ENCODE measurements around the gene GMDS.

The GMDS gene

DNA sequence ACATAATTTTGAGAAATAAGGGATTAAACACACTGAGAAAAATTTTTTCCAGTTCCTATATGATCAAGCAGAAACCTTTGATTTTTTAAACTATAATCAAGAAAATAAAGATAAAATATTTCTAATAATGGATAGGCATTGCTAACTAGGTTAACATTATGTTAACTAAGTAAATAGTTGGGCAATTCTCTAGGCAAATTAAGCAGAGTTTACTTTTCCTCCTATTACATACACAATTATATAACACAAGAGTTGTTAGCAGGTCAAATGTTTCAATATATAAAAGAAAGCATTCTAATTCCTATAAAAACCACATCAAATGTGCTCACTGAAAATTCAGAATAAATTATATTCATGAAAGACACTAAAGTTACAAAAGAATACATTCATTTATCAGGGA lies 191.7 kb downstream of the GMDS start:
- H3K4me1 ChIP-seq (ENCODE audit: insufficient read depth, low read length, poor library complexity, severe bottlenecking): peaks cover 9% of the 10 kb centered on the region
- no peaks in the 10 kb centered on the region for H3K36me3 ChIP-seq (ENCODE audit: insufficient read depth, low read length)
- H3K27me3 ChIP-seq (ENCODE audit: insufficient read depth, low read length, poor library complexity, severe bottlenecking): no peaks in the 10 kb centered on the region
- no peaks in the 10 kb centered on the region for H3F3A ChIP-seq (ENCODE audit: low read depth)
- no peak overlapping the region for H3K9ac ChIP-seq (ENCODE audit: low read depth, low read length, poor library complexity, severe bottlenecking)
- H3K79me2 ChIP-seq (ENCODE audit: insufficient read depth, low read length): no peaks in the 10 kb centered on the region
- no peaks in the 10 kb centered on the region for H3K9me3 ChIP-seq (ENCODE audit: insufficient read depth, low read depth, low read length)
- H4K20me1 ChIP-seq (ENCODE audit: insufficient read depth, low read length, poor library complexity, severe bottlenecking): no peaks in the 10 kb centered on the region
- no peak overlapping the region for H3K4me2 ChIP-seq (ENCODE audit: low read depth, low read length, poor library complexity, severe bottlenecking)
- H2AFZ ChIP-seq (ENCODE audit: low read length): no peak overlapping the region
- no peak overlapping the region for H3K4me3 ChIP-seq (ENCODE audit: low read length, poor library complexity, severe bottlenecking)
- no peaks in the 10 kb centered on the region for H3K9me2 ChIP-seq (replicated peaks; ENCODE audit: low read depth, low read length)
- no peak for TF ChIP-seq EZH2phosphoT487 (IDR thresholded peaks at IDR 0.05; ENCODE audit: borderline replicate concordance)
- TF ChIP-seq, protein P1, sequence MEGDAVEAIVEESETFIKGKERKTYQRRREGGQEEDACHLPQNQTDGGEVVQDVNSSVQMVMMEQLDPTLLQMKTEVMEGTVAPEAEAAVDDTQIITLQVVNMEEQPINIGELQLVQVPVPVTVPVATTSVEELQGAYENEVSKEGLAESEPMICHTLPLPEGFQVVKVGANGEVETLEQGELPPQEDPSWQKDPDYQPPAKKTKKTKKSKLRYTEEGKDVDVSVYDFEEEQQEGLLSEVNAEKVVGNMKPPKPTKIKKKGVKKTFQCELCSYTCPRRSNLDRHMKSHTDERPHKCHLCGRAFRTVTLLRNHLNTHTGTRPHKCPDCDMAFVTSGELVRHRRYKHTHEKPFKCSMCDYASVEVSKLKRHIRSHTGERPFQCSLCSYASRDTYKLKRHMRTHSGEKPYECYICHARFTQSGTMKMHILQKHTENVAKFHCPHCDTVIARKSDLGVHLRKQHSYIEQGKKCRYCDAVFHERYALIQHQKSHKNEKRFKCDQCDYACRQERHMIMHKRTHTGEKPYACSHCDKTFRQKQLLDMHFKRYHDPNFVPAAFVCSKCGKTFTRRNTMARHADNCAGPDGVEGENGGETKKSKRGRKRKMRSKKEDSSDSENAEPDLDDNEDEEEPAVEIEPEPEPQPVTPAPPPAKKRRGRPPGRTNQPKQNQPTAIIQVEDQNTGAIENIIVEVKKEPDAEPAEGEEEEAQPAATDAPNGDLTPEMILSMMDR (conservative IDR thresholded peaks at IDR 0.05; ENCODE audit: low read length): no peak

DNA sequence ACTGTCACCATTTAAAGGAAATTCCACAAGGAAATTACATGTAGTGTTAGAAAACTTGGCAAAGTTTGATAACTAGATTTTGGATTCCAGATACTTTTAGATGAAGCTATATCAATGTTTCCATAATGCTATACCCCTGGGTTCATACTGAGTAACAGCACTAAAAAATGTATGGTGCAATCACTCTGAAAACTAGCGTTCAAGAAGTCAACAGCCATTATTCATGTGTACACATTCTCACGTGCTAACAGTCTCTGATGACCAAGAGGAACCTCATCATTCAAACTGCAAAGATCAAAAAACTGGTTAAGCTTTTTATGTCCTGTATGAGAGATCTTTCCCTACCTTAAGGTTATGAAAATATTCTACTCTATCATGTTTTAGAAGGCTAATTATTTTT lies 197.6 kb downstream of the GMDS start:
- Histone ChIP-seq H3K79me2 (ENCODE audit: insufficient read depth, low read length) (no peaks in the 10 kb centered on the region), H3K9ac (ENCODE audit: low read depth, low read length, poor library complexity, severe bottlenecking) (no peak overlapping the region), H4K20me1 (ENCODE audit: insufficient read depth, low read length, poor library complexity, severe bottlenecking) (no peaks in the 10 kb centered on the region), H3K4me3 (ENCODE audit: low read length, poor library complexity, severe bottlenecking) (no peak overlapping the region), H3K27me3 (ENCODE audit: insufficient read depth, low read length, poor library complexity, severe bottlenecking) (no peaks in the 10 kb centered on the region), H3K4me2 (ENCODE audit: low read depth, low read length, poor library complexity, severe bottlenecking) (no peak overlapping the region), H3F3A (ENCODE audit: low read depth) (no peaks in the 10 kb centered on the region), H2AFZ (ENCODE audit: low read length) (no peak overlapping the region), H3K4me1 (ENCODE audit: insufficient read depth, low read length, poor library complexity, severe bottlenecking) (peaks cover 6% of the 10 kb centered on the region), H3K36me3 (ENCODE audit: insufficient read depth, low read length) (no peaks in the 10 kb centered on the region), H3K9me2 (replicated peaks; ENCODE audit: low read depth, low read length) (no peaks in the 10 kb centered on the region), H3K9me3 (ENCODE audit: insufficient read depth, low read depth, low read length) (no peaks in the 10 kb centered on the region)
- no peak for TF ChIP-seq EZH2phosphoT487 (IDR thresholded peaks at IDR 0.05; ENCODE audit: borderline replicate concordance)
- TF ChIP-seq, protein P1 (conservative IDR thresholded peaks at IDR 0.05; ENCODE audit: low read length): no peak

GRCh38 chr6:2044192-2044591 lies 201.2 kb downstream of the GMDS start:
- Histone ChIP-seq H3K9me3 (ENCODE audit: insufficient read depth, low read depth, low read length) (no peaks in the 10 kb centered on the region), H2AFZ (ENCODE audit: low read length) (no peak overlapping the region), H4K20me1 (ENCODE audit: insufficient read depth, low read length, poor library complexity, severe bottlenecking) (no peaks in the 10 kb centered on the region), H3K36me3 (ENCODE audit: insufficient read depth, low read length) (no peaks in the 10 kb centered on the region), H3K79me2 (ENCODE audit: insufficient read depth, low read length) (peaks cover 9% of the 10 kb centered on the region; the same call in 1 of the 2 replicates), H3F3A (ENCODE audit: low read depth) (no peaks in the 10 kb centered on the region), H3K27me3 (ENCODE audit: insufficient read depth, low read length, poor library complexity, severe bottlenecking) (no peaks in the 10 kb centered on the region), H3K4me1 (ENCODE audit: insufficient read depth, low read length, poor library complexity, severe bottlenecking) (peaks cover 27% of the 10 kb centered on the region), H3K4me3 (ENCODE audit: low read length, poor library complexity, severe bottlenecking) (no peak overlapping the region), H3K9me2 (replicated peaks; ENCODE audit: low read depth, low read length) (no peaks in the 10 kb centered on the region), H3K9ac (ENCODE audit: low read depth, low read length, poor library complexity, severe bottlenecking) (no peak overlapping the region), H3K4me2 (ENCODE audit: low read depth, low read length, poor library complexity, severe bottlenecking) (no peak overlapping the region)
- TF ChIP-seq EZH2phosphoT487 (IDR thresholded peaks at IDR 0.05; ENCODE audit: borderline replicate concordance): no peak
- TF ChIP-seq, protein P1 (conservative IDR thresholded peaks at IDR 0.05; ENCODE audit: low read length): no peak

All from Loucy (cell line).